Measurements from ENCODE around the gene HIVEP2. TPM values are rescaled to one million over a fixed set of nuclear protein-coding genes. Genes with fewer than 3 reads are reported as not detected.

The HIVEP2 gene
- total RNA-seq, 1 experiment from 2014 or later = 10.3 TPM

DNA sequence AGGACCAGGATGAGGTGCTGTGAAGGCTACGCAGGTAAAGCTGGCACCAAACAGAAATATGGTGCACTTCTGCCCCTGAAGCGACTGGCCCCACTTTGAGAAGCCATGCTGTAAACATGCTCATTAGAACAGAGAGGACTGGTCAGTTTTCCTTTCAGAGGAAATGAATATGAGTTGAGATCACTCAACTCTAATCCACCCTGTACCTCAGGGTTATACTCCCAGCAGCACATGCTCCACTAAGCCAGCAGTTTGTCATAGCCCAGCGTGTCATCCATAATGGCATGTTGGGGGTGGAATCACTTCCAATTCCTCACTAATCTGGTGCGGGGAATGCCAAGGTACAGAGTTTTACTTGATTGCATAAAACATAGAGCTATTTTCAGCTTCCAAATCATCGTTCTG lies 98.1 kb downstream of the HIVEP2 start:
- peak overlapping the region; percentile 91 for H3K27ac ChIP-seq (ENCODE audit: low read length)
- H3K4me3 ChIP-seq (ENCODE audit: low read depth in 2 of 2, low read length in 2 of 2) = peak overlapping the region in 1 of 2 experiments; percentile 53; a peak in 2 of 4 replicates
- H3K9me3 ChIP-seq (ENCODE audit: control insufficient read depth, insufficient read depth, low read depth, low read length) = no peaks in the 10 kb centered on the region
- DNase-seq (ENCODE audit: low read depth, low spot score) (peak; percentile 73), ATAC-seq (peak; percentile 50; the same call in 1 of the 2 replicates)
- ChIA-PET CTCF (no interaction called here), POLR2A (no interaction called here)
- intact Hi-C loops (cut with micrococcal nuclease; ENCODE audit: unreplicated experiment) (loop anchor here (5.0 kb wide), 1 partner anchor 95 kb away; no protein-coding TSS in a partner anchor), in situ Hi-C loops (cut with HindIII; ENCODE audit: low pct_unique_long_range_greater_than_20kb, low sequenced_read_pairs) (no loop called here)
- H3K4me1 ChIP-seq (ENCODE audit: control insufficient read depth, insufficient read depth, low read length) = peaks cover 50% of the 10 kb centered on the region
- BruUV-seq (replicated peaks) = no TSS peak
- TF ChIP-seq REST (IDR thresholded peaks at IDR 0.05; ENCODE audit: insufficient read depth in 1 of 2, low read depth in 2 of 2, low read length in 1 of 2) = no peak
- TF ChIP-seq SIN3A (IDR thresholded peaks at IDR 0.05; ENCODE audit: borderline replicate concordance, insufficient read depth, low read depth, low read length) = no peak
- TF ChIP-seq POLR2AphosphoS5 (IDR thresholded peaks at IDR 0.05; ENCODE audit: low read depth, low read length) = no peak
- H3K36me3 ChIP-seq (ENCODE audit: control insufficient read depth, insufficient read depth, low read length) = no peaks in the 10 kb centered on the region
- H3K27me3 ChIP-seq (ENCODE audit: control insufficient read depth, insufficient read depth, low read length) = no peaks in the 10 kb centered on the region

DNA sequence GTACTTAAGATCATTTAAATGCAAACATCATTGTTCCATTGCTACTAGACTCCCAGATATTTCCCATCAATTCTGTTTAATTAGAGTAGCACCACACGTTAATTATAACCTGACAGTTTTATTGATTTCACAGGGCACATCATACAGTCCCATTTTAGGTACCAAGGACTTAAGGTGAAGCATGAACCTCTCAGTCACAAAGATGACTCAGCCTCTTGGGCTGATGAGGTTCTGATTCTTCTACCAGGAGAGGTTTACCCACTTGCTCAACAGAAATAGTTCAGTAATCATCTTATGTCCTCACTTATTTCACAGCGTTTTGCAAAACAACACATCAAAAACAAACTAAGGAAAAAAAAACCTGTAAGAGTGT lies 98.5 kb downstream of the HIVEP2 start:
- ChIA-PET POLR2A (interaction anchor here (0.7 kb wide), 1 partner anchor 88 kb away, joined by 4 read pairs; no protein-coding TSS in a partner anchor), CTCF (interaction anchor here (0.7 kb wide), 1 partner anchor 37 kb away, joined by 3 read pairs; no protein-coding TSS in a partner anchor)
- no peaks in the 10 kb centered on the region for H3K27me3 ChIP-seq (ENCODE audit: control insufficient read depth, insufficient read depth, low read length)
- H3K27ac ChIP-seq (ENCODE audit: low read length) = peak overlapping the region; percentile 91
- BruUV-seq (replicated peaks) = no TSS peak
- no peaks in the 10 kb centered on the region for H3K9me3 ChIP-seq (ENCODE audit: control insufficient read depth, insufficient read depth, low read depth, low read length)
- H3K4me1 ChIP-seq (ENCODE audit: control insufficient read depth, insufficient read depth, low read length) = peaks cover 53% of the 10 kb centered on the region
- H3K36me3 ChIP-seq (ENCODE audit: control insufficient read depth, insufficient read depth, low read length) = no peaks in the 10 kb centered on the region; the same call in 1 of the 2 replicates
- in situ Hi-C loops (cut with HindIII; ENCODE audit: low pct_unique_long_range_greater_than_20kb, low sequenced_read_pairs) = no loop called here
- intact Hi-C loops (cut with micrococcal nuclease; ENCODE audit: unreplicated experiment) = loop anchor here (5.0 kb wide), 1 partner anchor 96 kb away; no protein-coding TSS in a partner anchor
- no peak for ATAC-seq
- TF ChIP-seq, protein P1, sequence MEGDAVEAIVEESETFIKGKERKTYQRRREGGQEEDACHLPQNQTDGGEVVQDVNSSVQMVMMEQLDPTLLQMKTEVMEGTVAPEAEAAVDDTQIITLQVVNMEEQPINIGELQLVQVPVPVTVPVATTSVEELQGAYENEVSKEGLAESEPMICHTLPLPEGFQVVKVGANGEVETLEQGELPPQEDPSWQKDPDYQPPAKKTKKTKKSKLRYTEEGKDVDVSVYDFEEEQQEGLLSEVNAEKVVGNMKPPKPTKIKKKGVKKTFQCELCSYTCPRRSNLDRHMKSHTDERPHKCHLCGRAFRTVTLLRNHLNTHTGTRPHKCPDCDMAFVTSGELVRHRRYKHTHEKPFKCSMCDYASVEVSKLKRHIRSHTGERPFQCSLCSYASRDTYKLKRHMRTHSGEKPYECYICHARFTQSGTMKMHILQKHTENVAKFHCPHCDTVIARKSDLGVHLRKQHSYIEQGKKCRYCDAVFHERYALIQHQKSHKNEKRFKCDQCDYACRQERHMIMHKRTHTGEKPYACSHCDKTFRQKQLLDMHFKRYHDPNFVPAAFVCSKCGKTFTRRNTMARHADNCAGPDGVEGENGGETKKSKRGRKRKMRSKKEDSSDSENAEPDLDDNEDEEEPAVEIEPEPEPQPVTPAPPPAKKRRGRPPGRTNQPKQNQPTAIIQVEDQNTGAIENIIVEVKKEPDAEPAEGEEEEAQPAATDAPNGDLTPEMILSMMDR (IDR thresholded peaks at IDR 0.05) = no peak
- no peak for TF ChIP-seq REST (IDR thresholded peaks at IDR 0.05; ENCODE audit: insufficient read depth in 1 of 2, low read depth in 2 of 2, low read length in 1 of 2)
- TF ChIP-seq POLR2AphosphoS5 (IDR thresholded peaks at IDR 0.05; ENCODE audit: low read depth, low read length) = no peak
- TF ChIP-seq SIN3A (IDR thresholded peaks at IDR 0.05; ENCODE audit: borderline replicate concordance, insufficient read depth, low read depth, low read length) = no peak
- TF ChIP-seq TCF7L2 (IDR thresholded peaks at IDR 0.05; ENCODE audit: low read depth, low read length) = no peak
- peak overlapping the region; percentile 35 to 53; a peak in 3 of 4 replicates for H3K4me3 ChIP-seq (ENCODE audit: low read depth in 2 of 2, low read length in 2 of 2)
- no peak for DNase-seq (ENCODE audit: low read depth, low spot score)

Data from Panc1 (cell line).